Skin of body (tissue), 2 donors: ENCODE results near the gene OR10G6. TPM values are rescaled to one million over a fixed set of nuclear protein-coding genes. Genes with fewer than 3 reads are reported as not detected.
A peak's percentile ranks its signal among the peaks of the same experiment; 100 is the strongest.
"Not testable (repeated sequence)": the region's sequence is repeated elsewhere in the genome, so short reads cannot be mapped to it uniquely, and the experiment has no call there.

Experiments used
- DNase-seq: peaks from one replicate; lab custom pipeline; 2025; lab: John Stamatoyannopoulos, UW
- total RNA-seq: library from RNA; depleted of rRNA; stranded (reverse); fragments of >200 nt; gene quantifications from one replicate; pipeline ENCODE4 v1.2.3, GENCODE V29; 2014

Gene OR10G6
- total RNA-seq, result not detected

- DNase-seq, result no peak
Measured at GRCh38 chr11:123995119-123995518, at the start of gene OR10G6. Gene OR10G6, minus strand, starts transcription at chr11:123995161. Its CDS starts 0 bp downstream, at chr11:123995161.

GRCh38 chr11:124043420-124043819 lies 48.5 kb upstream of the OR10G6 start:
- DNase-seq, result no peak

GRCh38 chr11:124041254-124041653 lies 46.3 kb upstream of the OR10G6 start, which contains the start of gene OR10G7:
Gene OR10G7, minus strand, starts transcription at chr11:124041325. Its CDS starts 2,324 bp downstream, at chr11:124039001.
- no peak for DNase-seq

- no peak for DNase-seq
Measured at GRCh38 chr11:124039557-124039956, 44.6 kb upstream of the OR10G6 start.

GRCh38 chr11:124036666-124037065 lies 41.7 kb upstream of the OR10G6 start:
- DNase-seq, result no peak

- DNase-seq, result no peak
Measured at GRCh38 chr11:124026498-124026897, 31.5 kb upstream of the OR10G6 start, which contains the start of gene OR10G8. Gene OR10G8, plus strand, starts transcription at chr11:124026798. Its CDS starts 2,825 bp downstream, at chr11:124029623.

GRCh38 chr11:124015837-124016236 lies 20.9 kb upstream of the OR10G6 start:
- not testable (repeated sequence) for DNase-seq

GRCh38 chr11:124012697-124013096 lies 17.7 kb upstream of the OR10G6 start, which contains the start of gene OR10G4:
Gene OR10G4, plus strand, starts transcription at chr11:124012997. Its CDS starts 2,578 bp downstream, at chr11:124015575.
- no peak for DNase-seq

- no peak for DNase-seq
Measured at GRCh38 chr11:123979311-123979710, 15.7 kb downstream of the OR10G6 start.

- no peak for DNase-seq
Measured at GRCh38 chr11:123977731-123978347, 17.1 kb downstream of the OR10G6 start, which contains the start of gene OR10S1. Gene OR10S1, minus strand, starts transcription at chr11:123977781. Its CDS starts 117 bp downstream, at chr11:123977664.

GRCh38 chr11:123976770-123977560 lies 18.0 kb downstream of the OR10G6 start:
- DNase-seq, result no peak

- DNase-seq, result peak; percentile 3
Measured at GRCh38 chr11:123973816-123974215, 21.1 kb downstream of the OR10G6 start.

- DNase-seq, result no peak
Measured at GRCh38 chr11:123956752-123957151, 38.2 kb downstream of the OR10G6 start.

- no peak for DNase-seq
Measured at GRCh38 chr11:123945132-123945531, 49.8 kb downstream of the OR10G6 start.

Other genes with a start within 250 kb of the OR10G6 start
- gene OR6X1, start 240.6 kb downstream of the OR10G6 start, total RNA-seq, result not detected
- gene OR6M1, start 188.8 kb downstream of the OR10G6 start, total RNA-seq, result not detected
- gene TMEM225, start 109.5 kb downstream of the OR10G6 start, total RNA-seq, result not detected
- 0.30 TPM for gene OR8D4, start 93.0 kb downstream of the OR10G6 start, total RNA-seq
- not detected for gene OR4D5, start 55.5 kb downstream of the OR10G6 start, total RNA-seq
- gene OR6T1, start 51.3 kb downstream of the OR10G6 start, total RNA-seq, result not detected
- not detected for gene OR10S1, start 17.4 kb downstream of the OR10G6 start, total RNA-seq
- gene OR10G4, start 17.8 kb upstream of the OR10G6 start, total RNA-seq, result not detected
- gene OR10G9, start 27.9 kb upstream of the OR10G6 start, total RNA-seq, result not detected
- gene OR10G8, start 31.6 kb upstream of the OR10G6 start, total RNA-seq, result not detected
- not detected for gene OR10G7, start 46.2 kb upstream of the OR10G6 start, total RNA-seq
- gene VWA5A, start 120.3 kb upstream of the OR10G6 start, total RNA-seq, result 22.0 TPM
- gene OR10D3, start 188.2 kb upstream of the OR10G6 start, total RNA-seq, result not detected
- not detected for gene OR8G1, start 245.9 kb upstream of the OR10G6 start, total RNA-seq